Breast epithelium (tissue), 4 donors: ENCODE data around the gene SCN3A. TPM values are rescaled to one million over a fixed set of nuclear protein-coding genes. Genes with fewer than 3 reads are reported as not detected.

ENCODE experiments used
- DNase-seq, 2 donors: peaks; one replicate each; pipeline ENCODE4 v3.0.0-alpha.2; 2019; ENCODE audit warnings: low spot score in 2 of 2
- H3K27ac ChIP-seq, 2 donors: fragments of 200-600 bp; sonication (generic) in 1 of 2; one replicate each; pipeline ENCODE4 v1.5.1; 2016 to 2019; ENCODE audit warnings: mild to moderate bottlenecking in 1 of 2
- H3K27me3 ChIP-seq, 2 donors: fragments of 200-600 bp; sonication (generic) in 1 of 2; one replicate each; pipeline versions ENCODE4 v1.5.1 to v1.6.0; 2017 to 2019; ENCODE audit warnings: control low read depth in 1 of 2, mild to moderate bottlenecking in 1 of 2
- H3K36me3 ChIP-seq: fragments of 200-600 bp; one replicate; pipeline ENCODE4 v1.5.1; 2019
- H3K4me1 ChIP-seq, 2 donors: fragments of 200-600 bp; sonication (generic); one replicate each; pipeline ENCODE4 v1.5.1; 2016 to 2019; ENCODE audit warnings: control low read depth in 1 of 2
- H3K4me3 ChIP-seq, 3 donors: fragments of 200-600 bp; sonication (generic); 1 replicate in 2 of 3; 2 replicates in 1 of 3; pipeline ENCODE4 v1.5.1; 2016 to 2019; ENCODE audit warnings: mild to moderate bottlenecking in 3 of 3, moderate library complexity in 2 of 3
- H3K9me3 ChIP-seq, 2 donors: fragments of 200-600 bp; sonication (generic) in 1 of 2; one replicate each; pipeline ENCODE4 v1.5.1; 2016 to 2019; ENCODE audit warnings: control low read depth in 1 of 2
- POLR2A ChIP-seq: fragments of 450-650 bp; IDR thresholded peaks from one replicate; pipeline ENCODE4 v1.6.1; 2016; ENCODE audit warnings: antibody characterized with exemption, mild to moderate bottlenecking, moderate library complexity
- POLR2AphosphoS5 ChIP-seq, 3 donors: sonication (generic); formaldehyde crosslinking; IDR thresholded peaks; one replicate each; pipeline ENCODE4 v1.6.1; 2017; ENCODE audit warnings: antibody characterized with exemption in 3 of 3
- intact Hi-C: fragments of 100-400 bp; cut with DNase I; formaldehyde crosslinking; loops from one replicate; pipeline ENCODE4 v1.15.1; 2023; ENCODE audit warnings: low total_unique reads
- total RNA-seq, 3 donors: library from RNA; depleted of rRNA; stranded (reverse); fragments of >200 nt; gene quantifications; one replicate each; pipeline ENCODE4 v1.1.0, GENCODE V29; 2016
- TF ChIP-seq, protein P1 (sequence below), 3 donors: fragments of 450-650 bp; IDR thresholded peaks; one replicate each; pipeline ENCODE4 v1.5.1; 2016 to 2017; ENCODE audit warnings: antibody characterized with exemption in 3 of 3, mild to moderate bottlenecking in 3 of 3, moderate library complexity in 3 of 3

Gene SCN3A
- total RNA-seq, 3 donors from 2014 or later: 0.64 to 5.3 (median 1.6) TPM

GRCh38 chr2:165227571-165227970, 23.7 kb upstream of the SCN3A start:
- Histone ChIP-seq H3K4me3 (no peak overlapping the region), H3K27ac (no peak overlapping the region), H3K9me3 (no peaks in the 10 kb centered on the region), H3K36me3 (no peaks in the 10 kb centered on the region), H3K27me3 (no peaks in the 10 kb centered on the region), H3K4me1 (no peaks in the 10 kb centered on the region)
- no peak for TF ChIP-seq POLR2AphosphoS5 (IDR thresholded peaks at IDR 0.05)
- TF ChIP-seq, protein P1, sequence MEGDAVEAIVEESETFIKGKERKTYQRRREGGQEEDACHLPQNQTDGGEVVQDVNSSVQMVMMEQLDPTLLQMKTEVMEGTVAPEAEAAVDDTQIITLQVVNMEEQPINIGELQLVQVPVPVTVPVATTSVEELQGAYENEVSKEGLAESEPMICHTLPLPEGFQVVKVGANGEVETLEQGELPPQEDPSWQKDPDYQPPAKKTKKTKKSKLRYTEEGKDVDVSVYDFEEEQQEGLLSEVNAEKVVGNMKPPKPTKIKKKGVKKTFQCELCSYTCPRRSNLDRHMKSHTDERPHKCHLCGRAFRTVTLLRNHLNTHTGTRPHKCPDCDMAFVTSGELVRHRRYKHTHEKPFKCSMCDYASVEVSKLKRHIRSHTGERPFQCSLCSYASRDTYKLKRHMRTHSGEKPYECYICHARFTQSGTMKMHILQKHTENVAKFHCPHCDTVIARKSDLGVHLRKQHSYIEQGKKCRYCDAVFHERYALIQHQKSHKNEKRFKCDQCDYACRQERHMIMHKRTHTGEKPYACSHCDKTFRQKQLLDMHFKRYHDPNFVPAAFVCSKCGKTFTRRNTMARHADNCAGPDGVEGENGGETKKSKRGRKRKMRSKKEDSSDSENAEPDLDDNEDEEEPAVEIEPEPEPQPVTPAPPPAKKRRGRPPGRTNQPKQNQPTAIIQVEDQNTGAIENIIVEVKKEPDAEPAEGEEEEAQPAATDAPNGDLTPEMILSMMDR (IDR thresholded peaks at IDR 0.05): no peak
- TF ChIP-seq POLR2A: no peak
- DNase-seq: no peak
- intact Hi-C loops: no loop called here

DNA sequence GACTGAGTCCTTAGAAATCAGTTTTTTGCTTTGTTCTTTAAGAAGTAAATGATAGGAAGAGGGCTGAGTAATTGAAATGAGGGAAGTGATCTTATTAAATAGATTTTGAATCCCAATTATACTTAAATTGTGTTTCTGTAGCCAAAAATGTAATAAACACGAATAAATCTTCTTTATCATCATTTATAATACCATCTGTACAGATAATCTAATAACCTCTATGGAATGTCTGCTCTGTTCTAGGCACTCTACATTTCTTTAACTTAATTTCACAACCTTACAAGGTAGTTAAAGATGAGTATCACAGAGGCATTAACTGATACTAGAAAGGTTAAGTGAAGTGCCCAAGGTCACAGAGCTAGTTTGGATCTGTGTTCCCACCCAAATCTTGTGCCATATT, 21.1 kb upstream of the SCN3A start:
- Histone ChIP-seq H3K27me3 (no peaks in the 10 kb centered on the region), H3K36me3 (no peaks in the 10 kb centered on the region), H3K9me3 (no peaks in the 10 kb centered on the region), H3K4me1 (no peaks in the 10 kb centered on the region), H3K4me3 (no peak overlapping the region), H3K27ac (no peak overlapping the region)
- intact Hi-C loops: no loop called here
- TF ChIP-seq POLR2A (no peak), POLR2AphosphoS5 (IDR thresholded peaks at IDR 0.05) (no peak)
- TF ChIP-seq, protein P1 (IDR thresholded peaks at IDR 0.05): no peak
- no peak for DNase-seq

DNA sequence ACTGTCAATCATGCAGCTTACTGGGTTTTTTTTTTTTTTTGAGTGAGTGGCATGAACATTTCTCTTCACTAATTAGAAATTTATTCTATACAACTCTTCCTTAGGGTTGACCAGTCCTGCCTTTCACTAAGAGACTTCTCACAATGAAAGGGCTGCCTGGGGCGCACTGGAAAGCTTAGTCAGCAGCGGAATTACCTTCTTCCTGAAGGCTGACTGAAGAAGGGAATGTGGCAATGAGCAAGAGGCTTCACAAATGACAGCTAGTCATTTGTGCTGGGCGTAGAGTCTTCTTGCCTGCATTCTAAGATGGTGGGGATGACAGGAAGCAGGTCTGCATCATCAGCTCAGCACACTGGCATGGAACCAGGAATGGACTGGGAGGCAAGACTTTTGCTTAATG, 15.6 kb upstream of the SCN3A start:
- no peak for DNase-seq
- intact Hi-C loops: loop anchor here (10.0 kb wide), 1 partner anchor 205 kb away; no protein-coding TSS in a partner anchor
- no peaks in the 10 kb centered on the region for H3K4me1 ChIP-seq
- no peak overlapping the region for H3K27ac ChIP-seq
- no peaks in the 10 kb centered on the region for H3K36me3 ChIP-seq
- no peak overlapping the region for H3K4me3 ChIP-seq
- TF ChIP-seq POLR2AphosphoS5 (IDR thresholded peaks at IDR 0.05) (no peak), POLR2A (no peak)
- TF ChIP-seq, protein P1 (IDR thresholded peaks at IDR 0.05): no peak
- H3K27me3 ChIP-seq: no peaks in the 10 kb centered on the region
- no peaks in the 10 kb centered on the region for H3K9me3 ChIP-seq

DNA sequence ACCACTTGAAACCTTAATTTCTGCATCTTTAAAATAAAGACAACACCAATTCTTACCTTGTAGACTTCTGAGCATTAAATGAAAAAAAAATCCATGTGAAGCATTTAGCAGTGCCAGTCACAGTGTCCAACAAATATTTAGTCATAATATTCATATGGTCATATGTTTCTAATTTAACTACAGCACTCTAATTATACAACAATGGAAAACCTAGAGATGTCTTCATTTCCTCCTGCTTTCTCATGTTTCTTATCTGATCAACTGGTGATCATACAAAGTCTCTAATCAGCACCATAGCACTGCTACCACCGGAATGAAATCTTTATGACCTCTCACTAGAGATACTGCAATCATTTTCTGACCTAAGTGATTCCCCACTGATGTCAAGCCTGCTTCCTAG, 10.2 kb upstream of the SCN3A start:
- intact Hi-C loops: loop anchor here (10.0 kb wide), 1 partner anchor 199 kb away; no protein-coding TSS in a partner anchor
- DNase-seq: no peak
- no peaks in the 10 kb centered on the region for H3K9me3 ChIP-seq

GRCh38 chr2:165208094-165208493, 4.2 kb upstream of the SCN3A start:
- intact Hi-C loops: no loop called here

More for the DNA sequence above, 10.2 kb upstream of the SCN3A start:
- Histone ChIP-seq H3K36me3 (no peaks in the 10 kb centered on the region), H3K27me3 (no peaks in the 10 kb centered on the region), H3K27ac (no peak overlapping the region), H3K4me1 (no peaks in the 10 kb centered on the region), H3K4me3 (no peak overlapping the region)
- TF ChIP-seq, protein P1 (IDR thresholded peaks at IDR 0.05): no peak
- TF ChIP-seq POLR2AphosphoS5 (IDR thresholded peaks at IDR 0.05) (no peak), POLR2A (no peak)

More at GRCh38 chr2:165208094-165208493, 4.2 kb upstream of the SCN3A start:
- Histone ChIP-seq H3K27ac (no peak overlapping the region), H3K4me1 (no peaks in the 10 kb centered on the region), H3K36me3 (no peaks in the 10 kb centered on the region), H3K9me3 (no peaks in the 10 kb centered on the region), H3K4me3 (no peak overlapping the region), H3K27me3 (no peaks in the 10 kb centered on the region)
- no peak for DNase-seq
- TF ChIP-seq POLR2AphosphoS5 (IDR thresholded peaks at IDR 0.05) (no peak), POLR2A (no peak)
- TF ChIP-seq, protein P1 (IDR thresholded peaks at IDR 0.05): no peak
